HT-29 (cell line): ENCODE data around the gene CYB5RL. TPM values are rescaled to one million over a fixed set of nuclear protein-coding genes. Genes with fewer than 3 reads are reported as not detected.

Experiments used
- DNase-seq: peaks from one replicate; pipeline ENCODE4 v3.0.0-alpha.2; 2015; ENCODE audit warnings: low spot score
- total RNA-seq: library from RNA; depleted of rRNA; stranded (reverse); fragments of >200 nt; shearing (Covaris generic); gene quantifications from 2 replicates; pipeline ENCODE4 v1.2.3, GENCODE V29; 2014; rRNA removed

Gene CYB5RL
- total RNA-seq, 1 experiment from 2014 or later = 6.1 TPM

GRCh38 chr1:54161495-54162168 is 38.2 kb downstream of the CYB5RL start:
- DNase-seq = no peak

GRCh38 chr1:54160351-54160750 is 39.5 kb downstream of the CYB5RL start:
- no peak for DNase-seq

- DNase-seq = no peak
These were observed 40.0 kb downstream of the CYB5RL start for GRCh38 chr1:54159733-54160316.

- no peak for DNase-seq
These were observed 41.8 kb downstream of the CYB5RL start for GRCh38 chr1:54158071-54158470.

GRCh38 chr1:54157401-54157800 is 42.4 kb downstream of the CYB5RL start:
- no peak for DNase-seq

- DNase-seq = no peak
These were observed 42.8 kb downstream of the CYB5RL start for GRCh38 chr1:54156986-54157385.

GRCh38 chr1:54156201-54156600 is 43.6 kb downstream of the CYB5RL start:
- DNase-seq = no peak

GRCh38 chr1:54153535-54154439 is 46.0 kb downstream of the CYB5RL start:
- peak; percentile 27 for DNase-seq

GRCh38 chr1:54152696-54153095 is 47.1 kb downstream of the CYB5RL start, which contains the start of gene CDCP2:
Gene CDCP2, minus strand, starts transcription at chr1:54153000. Its CDS starts 78 bp downstream, at chr1:54152922.
- DNase-seq = no peak

- no peak for DNase-seq
These were observed 48.8 kb downstream of the CYB5RL start for GRCh38 chr1:54151013-54151412.

Other genes with a start within 250 kb of the CYB5RL start
- not detected in 2 replicates for gene LDLRAD1, start 181.8 kb downstream of the CYB5RL start, total RNA-seq
- 193 and 255 TPM in 2 replicates for gene TMEM59, start 146.8 kb downstream of the CYB5RL start, total RNA-seq
- 1.2 and 2.0 TPM in 2 replicates for gene TCEANC2, start 146.4 kb downstream of the CYB5RL start, total RNA-seq
- not detected in 2 replicates for gene CDCP2, start 47.0 kb downstream of the CYB5RL start, total RNA-seq
- 166 and 170 TPM in 2 replicates for gene MRPL37, start 137 bp upstream of the CYB5RL start, total RNA-seq
- gene SSBP3, start 206.4 kb upstream of the CYB5RL start, total RNA-seq = 15.5 and 18.2 TPM in 2 replicates